Measurements from ENCODE around the gene CRADD. TPM values are rescaled to one million over a fixed set of nuclear protein-coding genes. Genes with fewer than 3 reads are reported as not detected.

CRADD gene
- total RNA-seq, 1 donor = 12.9 TPM

DNA sequence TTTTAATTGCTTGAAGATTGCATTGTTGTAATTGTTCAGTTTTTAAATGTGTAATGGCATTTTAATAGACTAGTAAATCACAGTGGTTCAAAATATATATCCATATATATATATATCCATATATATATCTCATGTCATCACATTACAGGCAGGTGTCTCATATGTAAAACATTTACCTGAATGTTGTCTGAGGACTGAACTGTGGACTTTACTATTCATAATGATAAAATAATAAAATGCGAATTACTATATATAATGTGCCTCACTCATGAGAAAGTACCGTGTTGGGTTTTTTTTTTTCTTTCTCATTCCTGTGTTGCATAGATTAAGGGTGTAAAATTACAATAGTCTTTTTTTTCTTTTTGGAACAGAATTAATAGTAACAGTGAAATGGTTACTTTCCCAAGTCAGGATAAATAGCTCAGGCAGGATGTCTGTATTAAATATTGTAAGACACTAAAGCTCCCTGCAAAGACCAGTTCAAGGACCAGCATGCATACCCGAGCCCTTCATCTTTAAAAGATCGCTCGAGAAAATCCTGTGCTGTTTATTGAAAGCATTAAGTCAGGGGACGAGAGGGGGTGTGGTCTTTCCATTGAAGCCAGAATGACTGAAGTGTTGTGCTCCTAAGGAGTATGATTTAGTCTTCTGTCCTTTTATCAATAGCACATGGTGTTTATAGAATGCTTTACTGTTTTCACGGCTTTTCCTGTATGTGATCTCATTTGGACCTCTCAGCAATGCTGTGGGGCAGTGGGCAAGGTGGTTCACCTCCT is 173.5 kb downstream of the CRADD start:
- TF ChIP-seq, protein P1, sequence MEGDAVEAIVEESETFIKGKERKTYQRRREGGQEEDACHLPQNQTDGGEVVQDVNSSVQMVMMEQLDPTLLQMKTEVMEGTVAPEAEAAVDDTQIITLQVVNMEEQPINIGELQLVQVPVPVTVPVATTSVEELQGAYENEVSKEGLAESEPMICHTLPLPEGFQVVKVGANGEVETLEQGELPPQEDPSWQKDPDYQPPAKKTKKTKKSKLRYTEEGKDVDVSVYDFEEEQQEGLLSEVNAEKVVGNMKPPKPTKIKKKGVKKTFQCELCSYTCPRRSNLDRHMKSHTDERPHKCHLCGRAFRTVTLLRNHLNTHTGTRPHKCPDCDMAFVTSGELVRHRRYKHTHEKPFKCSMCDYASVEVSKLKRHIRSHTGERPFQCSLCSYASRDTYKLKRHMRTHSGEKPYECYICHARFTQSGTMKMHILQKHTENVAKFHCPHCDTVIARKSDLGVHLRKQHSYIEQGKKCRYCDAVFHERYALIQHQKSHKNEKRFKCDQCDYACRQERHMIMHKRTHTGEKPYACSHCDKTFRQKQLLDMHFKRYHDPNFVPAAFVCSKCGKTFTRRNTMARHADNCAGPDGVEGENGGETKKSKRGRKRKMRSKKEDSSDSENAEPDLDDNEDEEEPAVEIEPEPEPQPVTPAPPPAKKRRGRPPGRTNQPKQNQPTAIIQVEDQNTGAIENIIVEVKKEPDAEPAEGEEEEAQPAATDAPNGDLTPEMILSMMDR (IDR thresholded peaks at IDR 0.05; ENCODE audit: insufficient read depth, low read length) = no peak
- no peak overlapping the region for H3K4me3 ChIP-seq (ENCODE audit: low read depth, low read length)
- no peak for DNase-seq (ENCODE audit: low read depth)

DNA sequence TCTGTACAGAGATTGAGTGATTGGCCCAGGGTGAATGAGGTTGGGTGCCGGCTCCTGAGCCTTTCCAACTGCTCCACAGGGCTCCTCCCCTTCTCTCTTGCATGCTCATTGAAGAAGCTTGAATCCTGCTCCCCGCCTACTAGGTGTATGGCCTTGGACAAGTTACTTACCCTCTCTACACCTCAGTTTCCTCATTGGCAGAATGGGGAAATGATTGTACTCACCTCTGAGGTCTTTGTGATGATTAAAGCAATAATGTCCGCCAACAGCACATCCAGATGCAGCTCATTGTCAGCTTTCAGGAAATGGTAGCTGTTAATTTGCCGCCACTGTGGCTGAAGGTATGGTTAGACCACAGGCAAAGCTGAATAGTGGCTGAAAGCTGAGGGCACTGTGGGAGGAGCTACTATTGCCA is 174.1 kb downstream of the CRADD start:
- DNase-seq (ENCODE audit: low read depth) = no peak
- no peak overlapping the region for H3K4me3 ChIP-seq (ENCODE audit: low read depth, low read length)
- TF ChIP-seq, protein P1 (IDR thresholded peaks at IDR 0.05; ENCODE audit: insufficient read depth, low read length) = no peak

DNA sequence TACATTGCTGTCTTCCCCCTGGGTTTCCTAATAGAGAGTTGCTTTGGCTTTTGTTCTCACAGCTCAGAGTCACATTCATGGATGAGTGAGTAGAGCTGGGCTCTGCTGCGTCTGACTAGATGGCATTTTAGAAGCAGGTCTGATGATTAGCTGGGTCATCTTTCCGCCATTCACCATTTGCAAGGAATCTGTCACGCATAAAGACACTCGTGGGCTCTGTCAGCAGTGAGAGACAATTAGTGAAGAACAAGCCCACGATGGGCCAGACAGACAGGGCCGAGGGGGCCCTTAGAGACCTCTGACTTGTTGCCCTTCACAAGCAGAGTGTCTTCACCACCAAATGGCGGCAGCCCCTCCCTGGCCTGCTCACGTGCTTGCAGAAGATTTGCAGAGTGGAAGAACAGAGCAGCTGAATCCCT is 175.0 kb downstream of the CRADD start:
- TF ChIP-seq, protein P1 (IDR thresholded peaks at IDR 0.05; ENCODE audit: insufficient read depth, low read length) = no peak
- no peak overlapping the region for H3K4me3 ChIP-seq (ENCODE audit: low read depth, low read length)
- DNase-seq (ENCODE audit: low read depth) = no peak

DNA sequence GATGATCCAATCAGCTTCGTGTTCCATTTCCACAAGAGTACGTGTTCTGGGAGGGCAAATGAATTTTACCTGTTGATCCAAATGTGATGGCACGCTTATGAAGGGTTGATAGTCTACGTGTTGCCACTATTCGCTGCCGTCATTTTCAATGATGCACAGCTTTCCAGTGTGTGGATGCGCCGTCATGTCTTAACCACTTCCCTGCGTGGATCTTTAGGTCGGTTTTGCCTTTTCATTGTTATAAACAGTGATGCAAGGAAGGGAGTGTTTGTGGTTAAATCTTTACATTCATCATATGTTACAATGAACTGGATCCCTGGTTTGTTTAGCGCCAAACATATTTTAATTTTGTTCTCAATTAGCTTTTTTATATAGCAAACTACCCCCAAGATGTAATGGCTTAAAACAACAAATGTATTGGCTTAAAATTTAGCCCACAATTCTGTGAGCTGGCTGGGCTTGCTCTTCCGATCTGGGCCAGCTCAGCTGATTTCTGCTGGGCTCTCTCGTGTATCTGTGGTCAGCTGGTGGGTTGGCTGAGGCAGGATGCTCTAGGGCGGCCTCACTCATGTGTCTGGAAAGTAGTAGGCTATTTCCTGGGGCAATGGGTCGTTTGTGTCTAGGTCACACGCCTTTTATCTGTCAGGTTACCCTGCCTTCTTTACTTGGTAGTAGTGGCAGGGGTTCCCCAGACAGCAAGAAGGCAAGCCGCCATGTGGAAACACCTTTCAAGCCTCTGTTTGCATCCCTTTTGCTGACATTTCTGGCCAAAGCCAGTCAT is 176.7 kb downstream of the CRADD start:
- DNase-seq (ENCODE audit: low read depth) = no peak

DNA sequence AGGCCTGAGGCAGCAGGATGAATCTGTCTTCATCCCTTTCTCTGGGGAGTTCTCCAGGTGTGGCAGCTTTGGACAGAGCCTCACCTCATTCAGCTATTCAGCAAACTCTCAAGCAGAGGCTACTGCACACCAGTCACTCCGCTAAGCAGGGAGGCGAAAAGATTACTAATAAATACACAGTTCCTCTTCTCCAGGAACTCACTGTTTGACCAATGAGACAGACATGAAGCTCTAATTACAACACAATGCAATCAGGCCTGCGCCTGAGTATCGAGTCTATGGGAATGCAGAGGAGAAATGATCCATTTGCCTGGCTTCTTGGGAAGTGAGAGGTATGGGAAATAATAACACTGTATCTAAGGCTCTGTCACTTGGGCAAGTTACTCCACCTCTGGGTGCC is 178.1 kb downstream of the CRADD start:
- no peak overlapping the region for H3K4me3 ChIP-seq (ENCODE audit: low read depth, low read length)
- TF ChIP-seq, protein P1 (IDR thresholded peaks at IDR 0.05; ENCODE audit: insufficient read depth, low read length) = no peak
- no peak for DNase-seq (ENCODE audit: low read depth)

More for the DNA sequence above, 176.7 kb downstream of the CRADD start:
- no peak overlapping the region for H3K4me3 ChIP-seq (ENCODE audit: low read depth, low read length)
- TF ChIP-seq, protein P1 (IDR thresholded peaks at IDR 0.05; ENCODE audit: insufficient read depth, low read length) = no peak

DNA sequence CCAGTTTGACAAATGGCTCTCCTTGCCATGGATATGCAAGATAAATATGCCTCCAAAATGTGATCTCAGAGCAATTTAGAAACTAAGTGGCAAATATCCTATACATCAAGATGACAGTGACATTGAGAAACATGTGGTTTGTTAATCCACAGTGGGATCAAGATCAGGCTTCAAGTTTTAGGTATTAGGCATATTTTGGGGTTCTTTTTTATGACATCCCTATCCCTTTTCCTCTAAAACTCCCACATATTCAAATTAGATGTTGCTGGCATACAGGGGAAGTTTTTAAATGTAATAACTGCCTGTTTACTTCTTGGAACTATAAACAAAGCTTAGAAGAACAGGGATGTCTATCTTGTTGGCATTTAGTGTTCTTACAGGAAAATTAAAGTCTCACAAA is 179.4 kb downstream of the CRADD start:
- no peak overlapping the region for H3K4me3 ChIP-seq (ENCODE audit: low read depth, low read length)
- DNase-seq (ENCODE audit: low read depth) = no peak
- TF ChIP-seq, protein P1 (IDR thresholded peaks at IDR 0.05; ENCODE audit: insufficient read depth, low read length) = no peak

All from fibroblast of the aortic adventitia (primary cell).